HCT116 (cell line): ENCODE measurements around the gene SLC10A2.

Experiments used
- EZH2 ChIP-seq: fragments of 200-600 bp; sonication (generic); IDR thresholded peaks from 2 replicates; pipeline ENCODE4 v1.6.1; 2017; ENCODE audit warnings: antibody characterized with exemption, mixed run types
- JUND ChIP-seq: IDR thresholded peaks from 2 replicates; pipeline ENCODE4 v1.6.1; 2012
- POLR2AphosphoS5 ChIP-seq: IDR thresholded peaks from 2 replicates; pipeline ENCODE4 v1.6.1; 2011; ENCODE audit warnings: mild to moderate bottlenecking, low read depth, low read length, moderate library complexity
- RAD21 ChIP-seq: IDR thresholded peaks from 2 replicates; pipeline ENCODE4 v1.6.1; 2012; ENCODE audit warnings: low read depth, mild to moderate bottlenecking
- ZFX ChIP-seq: fragments of 450-650 bp; IDR thresholded peaks from 2 replicates; pipeline ENCODE4 v1.6.1; 2017
- ZNF274 ChIP-seq: fragments of 200-500 bp; sonication (Bioruptor generic); IDR thresholded peaks from 2 replicates; pipeline ENCODE4 v1.6.1; 2014; ENCODE audit warnings: mild to moderate bottlenecking, low read depth, low read length, inconsistent platforms
- TF ChIP-seq, protein P1 (sequence below), 3 experiments: fragments of 200-600 bp in 1 of 3; sonication (generic) in 1 of 3; IDR thresholded peaks in 2 of 3; conservative IDR thresholded peaks in 1 of 3; 2 replicates each; pipeline ENCODE4 v1.5.1; 2012 to 2017; ENCODE audit warnings: low read depth in 2 of 3, low read length in 2 of 3, antibody characterized with exemption in 1 of 3, borderline replicate concordance in 1 of 3, control low read depth in 1 of 3, mild to moderate bottlenecking in 1 of 3, mixed read lengths in 1 of 3, mixed run types in 1 of 3, moderate library complexity in 1 of 3; ENCODE audit not compliant: insufficient read depth in 1 of 3

DNA sequence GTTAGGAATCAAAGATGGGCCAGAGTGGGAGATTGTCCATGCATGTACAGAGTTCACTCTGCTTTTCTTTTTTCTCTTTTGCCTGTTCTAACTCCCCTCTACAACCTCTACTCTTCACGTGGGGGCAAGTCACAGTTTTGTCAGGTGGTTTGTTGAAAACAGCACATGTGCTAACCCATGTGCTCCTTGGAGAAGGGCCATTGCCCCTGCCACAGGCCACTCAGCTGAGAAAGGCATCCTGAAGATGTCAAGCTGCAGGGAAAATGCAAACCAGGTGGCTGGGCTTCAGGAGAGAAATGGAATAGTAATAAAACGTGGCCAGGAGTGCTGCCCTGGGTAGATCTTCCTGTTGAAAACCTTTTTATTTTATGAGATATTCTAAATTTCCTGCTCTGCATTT lies 35.3 kb upstream of the SLC10A2 start:
- TF ChIP-seq, protein P1, sequence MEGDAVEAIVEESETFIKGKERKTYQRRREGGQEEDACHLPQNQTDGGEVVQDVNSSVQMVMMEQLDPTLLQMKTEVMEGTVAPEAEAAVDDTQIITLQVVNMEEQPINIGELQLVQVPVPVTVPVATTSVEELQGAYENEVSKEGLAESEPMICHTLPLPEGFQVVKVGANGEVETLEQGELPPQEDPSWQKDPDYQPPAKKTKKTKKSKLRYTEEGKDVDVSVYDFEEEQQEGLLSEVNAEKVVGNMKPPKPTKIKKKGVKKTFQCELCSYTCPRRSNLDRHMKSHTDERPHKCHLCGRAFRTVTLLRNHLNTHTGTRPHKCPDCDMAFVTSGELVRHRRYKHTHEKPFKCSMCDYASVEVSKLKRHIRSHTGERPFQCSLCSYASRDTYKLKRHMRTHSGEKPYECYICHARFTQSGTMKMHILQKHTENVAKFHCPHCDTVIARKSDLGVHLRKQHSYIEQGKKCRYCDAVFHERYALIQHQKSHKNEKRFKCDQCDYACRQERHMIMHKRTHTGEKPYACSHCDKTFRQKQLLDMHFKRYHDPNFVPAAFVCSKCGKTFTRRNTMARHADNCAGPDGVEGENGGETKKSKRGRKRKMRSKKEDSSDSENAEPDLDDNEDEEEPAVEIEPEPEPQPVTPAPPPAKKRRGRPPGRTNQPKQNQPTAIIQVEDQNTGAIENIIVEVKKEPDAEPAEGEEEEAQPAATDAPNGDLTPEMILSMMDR (IDR thresholded peaks at IDR 0.05 in 2 of 3, conservative IDR thresholded peaks at IDR 0.05 in 1 of 3; ENCODE audit: borderline replicate concordance in 1 of 3, insufficient read depth in 1 of 3, low read depth in 2 of 3, low read length in 2 of 3) = no peak
- TF ChIP-seq JUND (no peak), ZNF274 (no peak), ZFX (no peak), RAD21 (no peak), POLR2AphosphoS5 (no peak), EZH2 (no peak)
